ENCODE results near the gene IL2RA. TPM values are rescaled to one million over a fixed set of nuclear protein-coding genes. Genes with fewer than 3 reads are reported as not detected.

Gene IL2RA
- total RNA-seq, 2 donors from 2014 or later: not detected

DNA sequence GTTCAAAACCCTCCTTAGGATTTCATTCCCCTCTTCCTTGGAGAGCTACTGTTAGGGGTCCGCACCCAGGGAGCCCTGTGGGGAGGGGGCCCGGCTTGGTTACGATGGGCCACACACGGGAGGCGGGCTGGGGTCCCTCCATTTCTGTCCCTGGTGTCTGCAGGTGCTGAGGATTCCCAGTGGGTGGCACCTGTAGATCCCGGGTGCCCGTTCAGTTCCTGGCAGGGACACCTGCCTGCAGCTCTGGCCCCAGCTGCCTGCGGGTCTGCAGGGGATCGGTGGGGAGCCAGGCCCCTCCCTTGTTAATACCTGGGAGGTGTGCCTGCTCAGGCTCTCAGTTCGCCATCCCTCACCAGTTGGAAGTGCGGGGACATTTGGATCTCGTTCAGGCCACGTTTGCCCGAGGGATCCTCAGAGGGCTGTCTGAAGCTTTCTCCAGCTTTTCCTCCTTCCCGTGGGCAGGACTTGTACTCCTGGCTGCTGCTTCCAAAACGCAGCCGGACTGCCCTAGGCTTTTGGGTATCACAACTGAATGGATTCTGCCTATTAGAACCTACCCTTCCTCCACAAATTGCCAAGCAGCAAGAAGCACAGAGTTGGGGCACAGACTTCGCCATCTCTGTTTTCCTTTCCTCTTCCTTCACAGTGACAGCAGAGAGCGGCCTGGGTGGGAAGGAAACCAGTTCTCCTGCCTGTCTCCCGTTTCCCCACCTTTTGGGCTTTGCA lies 62.6 kb downstream of the IL2RA start:
- no peaks in the 10 kb centered on the region for H3K36me3 Mint-ChIP-seq (ENCODE audit: low read depth)
- no peaks in the 10 kb centered on the region for H3K9me3 Mint-ChIP-seq
- no peaks in the 10 kb centered on the region for H3K36me3 ChIP-seq (ENCODE audit: control insufficient read depth, insufficient read depth, low read length)
- H3K27me3 ChIP-seq (ENCODE audit: control insufficient read depth, insufficient read depth, low read length, poor library complexity, severe bottlenecking): no peaks in the 10 kb centered on the region
- TF ChIP-seq, protein P1, sequence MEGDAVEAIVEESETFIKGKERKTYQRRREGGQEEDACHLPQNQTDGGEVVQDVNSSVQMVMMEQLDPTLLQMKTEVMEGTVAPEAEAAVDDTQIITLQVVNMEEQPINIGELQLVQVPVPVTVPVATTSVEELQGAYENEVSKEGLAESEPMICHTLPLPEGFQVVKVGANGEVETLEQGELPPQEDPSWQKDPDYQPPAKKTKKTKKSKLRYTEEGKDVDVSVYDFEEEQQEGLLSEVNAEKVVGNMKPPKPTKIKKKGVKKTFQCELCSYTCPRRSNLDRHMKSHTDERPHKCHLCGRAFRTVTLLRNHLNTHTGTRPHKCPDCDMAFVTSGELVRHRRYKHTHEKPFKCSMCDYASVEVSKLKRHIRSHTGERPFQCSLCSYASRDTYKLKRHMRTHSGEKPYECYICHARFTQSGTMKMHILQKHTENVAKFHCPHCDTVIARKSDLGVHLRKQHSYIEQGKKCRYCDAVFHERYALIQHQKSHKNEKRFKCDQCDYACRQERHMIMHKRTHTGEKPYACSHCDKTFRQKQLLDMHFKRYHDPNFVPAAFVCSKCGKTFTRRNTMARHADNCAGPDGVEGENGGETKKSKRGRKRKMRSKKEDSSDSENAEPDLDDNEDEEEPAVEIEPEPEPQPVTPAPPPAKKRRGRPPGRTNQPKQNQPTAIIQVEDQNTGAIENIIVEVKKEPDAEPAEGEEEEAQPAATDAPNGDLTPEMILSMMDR (conservative IDR thresholded peaks at IDR 0.05): no peak
- H3K4me3 ChIP-seq (ENCODE audit: low read length): no peak overlapping the region
- no peak overlapping the region for H3K27ac ChIP-seq (ENCODE audit: low read depth, low read length)
- H3K27me3 Mint-ChIP-seq (ENCODE audit: insufficient read depth): peaks cover 2% of the 10 kb centered on the region
- no peaks in the 10 kb centered on the region for H3K4me1 ChIP-seq (ENCODE audit: control insufficient read depth, insufficient read depth, low read length)
- WGBS, 2 experiments (ENCODE audit: insufficient coverage in 1 of 2, insufficient read length in 1 of 2): 87 to 88% methylated on average over 14 to 20 of the region's 20 CpGs
- H3K27ac Mint-ChIP-seq: no peak overlapping the region
- no peak overlapping the region for H3K4me3 Mint-ChIP-seq
- H3K9ac ChIP-seq (ENCODE audit: extremely low read depth, low read length, poor library complexity, severe bottlenecking): no peak overlapping the region
- no peaks in the 10 kb centered on the region for H3K9me3 ChIP-seq (ENCODE audit: control insufficient read depth, low read length)
- H3K4me1 Mint-ChIP-seq: no peaks in the 10 kb centered on the region
- DNase-seq: no peak

DNA sequence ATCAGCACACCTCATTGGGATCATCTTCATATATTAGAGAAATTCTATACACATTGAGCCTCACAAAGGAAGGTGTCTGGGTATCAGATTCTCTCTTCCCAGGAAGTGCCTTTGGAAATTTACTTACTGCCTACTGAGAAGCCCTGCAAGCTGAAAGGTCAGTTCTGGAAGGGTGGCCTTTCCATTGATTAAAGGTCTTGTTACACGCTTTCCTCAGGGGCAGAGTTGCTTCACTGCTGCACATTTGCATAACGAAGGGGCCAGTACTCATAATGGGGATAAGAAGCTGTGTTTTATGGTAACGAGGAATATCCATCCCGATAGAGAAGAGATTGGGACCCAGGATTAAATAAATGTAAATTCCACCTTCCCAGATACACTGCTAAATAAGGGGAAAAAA lies 65.5 kb downstream of the IL2RA start:
- H3K9me3 ChIP-seq (ENCODE audit: control insufficient read depth, low read length): peaks cover 15% of the 10 kb centered on the region
- no peak overlapping the region for H3K4me3 ChIP-seq (ENCODE audit: low read length)
- no peak overlapping the region for H3K9ac ChIP-seq (ENCODE audit: extremely low read depth, low read length, poor library complexity, severe bottlenecking)
- H3K36me3 ChIP-seq (ENCODE audit: control insufficient read depth, insufficient read depth, low read length): no peaks in the 10 kb centered on the region
- no peaks in the 10 kb centered on the region for H3K36me3 Mint-ChIP-seq (ENCODE audit: low read depth)
- 87 to 91% methylated on average over 4 of the region's 4 CpGs for WGBS, 2 experiments (ENCODE audit: insufficient coverage in 1 of 2, insufficient read length in 1 of 2)
- no peaks in the 10 kb centered on the region for H3K27me3 Mint-ChIP-seq (ENCODE audit: insufficient read depth)
- H3K27ac ChIP-seq (ENCODE audit: low read depth, low read length): no peak overlapping the region
- no peak overlapping the region for H3K4me3 Mint-ChIP-seq
- peaks cover 13% of the 10 kb centered on the region for H3K9me3 Mint-ChIP-seq
- no peaks in the 10 kb centered on the region for H3K27me3 ChIP-seq (ENCODE audit: control insufficient read depth, insufficient read depth, low read length, poor library complexity, severe bottlenecking)
- H3K4me1 Mint-ChIP-seq: no peaks in the 10 kb centered on the region
- H3K4me1 ChIP-seq (ENCODE audit: control insufficient read depth, insufficient read depth, low read length): no peaks in the 10 kb centered on the region
- H3K27ac Mint-ChIP-seq: no peak overlapping the region
- no peak for DNase-seq
- TF ChIP-seq, protein P1 (conservative IDR thresholded peaks at IDR 0.05): no peak

DNA sequence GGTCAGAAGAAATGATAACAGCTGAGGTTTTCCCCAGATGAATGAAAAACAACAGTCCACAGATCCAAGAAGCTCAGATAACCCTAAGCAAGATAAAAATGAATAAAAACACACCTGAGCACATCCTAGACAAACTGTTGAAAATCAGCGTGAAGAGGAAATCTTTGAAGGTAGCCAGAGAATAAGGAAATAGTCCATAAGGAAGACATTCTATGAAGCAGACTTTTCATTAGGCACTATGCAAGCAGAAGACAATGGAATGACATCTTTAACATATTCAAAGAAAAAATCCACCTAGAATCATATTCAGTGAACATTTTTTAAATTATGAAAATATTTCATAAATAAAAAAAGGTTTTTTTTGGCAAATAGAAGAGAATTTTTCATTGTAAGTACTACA lies 69.8 kb downstream of the IL2RA start:
- Histone ChIP-seq H3K9me3 (ENCODE audit: control insufficient read depth, low read length) (peaks cover 20% of the 10 kb centered on the region), H3K27ac (ENCODE audit: low read depth, low read length) (no peak overlapping the region), H3K9ac (ENCODE audit: extremely low read depth, low read length, poor library complexity, severe bottlenecking) (no peak overlapping the region), H3K4me1 (ENCODE audit: control insufficient read depth, insufficient read depth, low read length) (no peaks in the 10 kb centered on the region), H3K27me3 (ENCODE audit: control insufficient read depth, insufficient read depth, low read length, poor library complexity, severe bottlenecking) (no peaks in the 10 kb centered on the region), H3K36me3 (ENCODE audit: control insufficient read depth, insufficient read depth, low read length) (no peaks in the 10 kb centered on the region), H3K4me3 (ENCODE audit: low read length) (no peak overlapping the region)
- Mint-ChIP-seq H3K4me3 (no peak overlapping the region), H3K36me3 (ENCODE audit: low read depth) (no peaks in the 10 kb centered on the region), H3K27ac (no peak overlapping the region), H3K4me1 (no peaks in the 10 kb centered on the region), H3K9me3 (peaks cover 22% of the 10 kb centered on the region), H3K27me3 (ENCODE audit: insufficient read depth) (peaks cover 3% of the 10 kb centered on the region)
- DNase-seq: no peak
- WGBS, 2 experiments (ENCODE audit: insufficient coverage in 1 of 2, insufficient read length in 1 of 2): 83 to 92% methylated on average over 1 of the region's 1 CpG
- TF ChIP-seq, protein P1 (conservative IDR thresholded peaks at IDR 0.05): no peak

Data from endodermal cell (in vitro differentiated cells).